HepG2 (cell line): ENCODE results near the gene DRAXIN. TPM values are rescaled to one million over a fixed set of nuclear protein-coding genes. Genes with fewer than 3 reads are reported as not detected.

Experiments used
- CHD4 ChIP-seq: fragments of 200-600 bp; sonication (generic); IDR thresholded peaks from 2 replicates; pipeline ENCODE4 v1.7.0; 2017; ENCODE audit warnings: mild to moderate bottlenecking, low read length, borderline replicate concordance
- TP53 ChIP-seq: sonication (generic); formaldehyde crosslinking; conservative IDR thresholded peaks from 2 replicates; pipeline ENCODE4 v1.4.0; 2020; ENCODE audit warnings: missing genetic modification reagents
- ZNF407 ChIP-seq: sonication (generic); formaldehyde crosslinking; IDR thresholded peaks from one replicate; pipeline ENCODE4 v1.5.1; 2020; ENCODE audit warnings: mild to moderate bottlenecking, missing genetic modification reagents; ENCODE audit errors: not compliant biosample characterization
- ZNF772 ChIP-seq: sonication (generic); formaldehyde crosslinking; IDR thresholded peaks from 2 replicates; pipeline ENCODE4 v1.5.0; 2020; ENCODE audit warnings: mild to moderate bottlenecking, missing genetic modification reagents
- polyA plus RNA-seq, 8 experiments: library from polyadenylated mRNA; depleted of rRNA in 3 of 8; stranded (reverse) in 7 of 8; unstranded in 1 of 8; fragments of >200 nt; fragmentation: Illumina TruSeq in 4 of 8; extraction: Trizol in 4 of 8; gene quantifications; 2 replicates each; pipeline versions ENCODE4 v1.2.1 to v1.2.3, GENCODE V29; 2011 to 2016; ENCODE audit warnings: low read depth in 4 of 8, missing spikeins in 1 of 8, mixed read lengths in 1 of 8; ENCODE audit not compliant: insufficient read depth in 1 of 8
- total RNA-seq, 5 experiments: library from RNA; depleted of rRNA; stranded (reverse); fragments of >200 nt; fragmentation: Illumina TruSeq; extraction: Trizol; gene quantifications; 2 replicates each; pipeline ENCODE4 v1.2.3, GENCODE V29; 2016; ENCODE audit warnings: low read depth in 1 of 5

The DRAXIN gene
- total and polyA plus RNA-seq, 2 of the 13 experiments (the other 11 are each of a cell fraction or from before 2014, with no cell fraction given) = 0.02 TPM; not detected in 1

- TF ChIP-seq ZNF407 (CRISPR knock-in tag) (no peak), ZNF772 (CRISPR knock-in tag) (no peak), TP53 (CRISPR knock-in tag) (no peak), CHD4 (no peak)
Observed at GRCh38 chr1:11748294-11749202, 57.0 kb downstream of the DRAXIN start (continued).
